Smooth muscle cell (in vitro differentiated cells): ENCODE measurements around the gene INAVA. TPM values are rescaled to one million over a fixed set of nuclear protein-coding genes. Genes with fewer than 3 reads are reported as not detected.

Source experiments
- DNase-seq: peaks from one replicate; lab custom pipeline; 2025; ENCODE audit not compliant: unreplicated experiment; lab: John Stamatoyannopoulos, UW
- H2AFZ ChIP-seq: fragments of 200-600 bp; sonication (generic); 2 replicates; pipeline ENCODE4 v1.6.0; 2016; ENCODE audit warnings: antibody characterized with exemption, low read depth, mild to moderate bottlenecking
- H3F3A ChIP-seq: fragments of 200-600 bp; sonication (generic); 2 replicates; pipeline ENCODE4 v1.6.0; 2017; ENCODE audit warnings: antibody characterized with exemption, low read depth
- H3K27ac ChIP-seq: fragments of 200-600 bp; sonication (generic); 2 replicates; pipeline ENCODE4 v1.5.1; 2016; ENCODE audit warnings: low read depth, mild to moderate bottlenecking
- H3K27me3 ChIP-seq: fragments of 200-600 bp; sonication (generic); 2 replicates; pipeline ENCODE4 v1.6.1; 2016; ENCODE audit warnings: low read depth, mild to moderate bottlenecking
- H3K36me3 ChIP-seq: fragments of 200-600 bp; sonication (generic); 2 replicates; pipeline ENCODE4 v1.5.1; 2016; ENCODE audit warnings: low read depth
- H3K4me1 ChIP-seq: fragments of 200-600 bp; sonication (generic); 2 replicates; pipeline ENCODE4 v1.5.1; 2016; ENCODE audit warnings: low read depth
- H3K4me2 ChIP-seq: fragments of 200-600 bp; sonication (generic); 2 replicates; pipeline ENCODE4 v1.6.0; 2016; ENCODE audit warnings: mild to moderate bottlenecking
- H3K4me3 ChIP-seq: fragments of 200-600 bp; sonication (generic); 2 replicates; pipeline ENCODE4 v1.5.1; 2016; ENCODE audit warnings: mild to moderate bottlenecking
- H3K79me2 ChIP-seq: fragments of 200-600 bp; sonication (generic); 2 replicates; pipeline ENCODE4 v1.6.0; 2016; ENCODE audit warnings: low read depth, mild to moderate bottlenecking
- H3K9ac ChIP-seq: fragments of 200-600 bp; sonication (generic); 2 replicates; pipeline ENCODE4 v1.6.0; 2016; ENCODE audit warnings: low read depth
- H3K9me3 ChIP-seq: fragments of 200-600 bp; sonication (generic); replicated peaks from 2 replicates; pipeline ENCODE4 v1.5.1; 2016; ENCODE audit warnings: low read depth
- H4K20me1 ChIP-seq: fragments of 200-600 bp; sonication (generic); 2 replicates; pipeline ENCODE4 v1.6.0; 2016; ENCODE audit warnings: low read depth
- WGBS: methylation state at CpG from one replicate; pipeline ENCODE4 v1.1.7; 2016; ENCODE audit warnings: low lambda C conversion rate; 5-methylcytosine and 5-hydroxymethylcytosine counted together
- polyA plus RNA-seq: library from polyadenylated mRNA; unstranded; fragments of >200 nt; fragmentation: Nextera tagmentation; extraction: Ambion mirVana; gene quantifications from 2 replicates; pipeline ENCODE4 v1.2.1, GENCODE V29; 2016
- total RNA-seq: library from RNA; depleted of rRNA; stranded (reverse); fragments of >200 nt; gene quantifications from 2 replicates; pipeline ENCODE4 v1.2.3, GENCODE V29; 2014
- TF ChIP-seq, protein P1 (sequence below): fragments of 200-600 bp; sonication (generic); IDR thresholded peaks from 2 replicates; pipeline ENCODE4 v1.5.1; 2017; ENCODE audit warnings: borderline replicate concordance, mild to moderate bottlenecking, antibody characterized with exemption; ENCODE audit not compliant: insufficient read depth, poor library complexity, severe bottlenecking

Gene INAVA
- total and polyA plus RNA-seq, 2 experiments from 2014 or later = 10.1 to 16.9 TPM

GRCh38 chr1:200921571-200922110, 26.9 kb downstream of the INAVA start:
- no peaks in the 10 kb centered on the region for H3K9me3 ChIP-seq
- no peaks in the 10 kb centered on the region for H3K36me3 ChIP-seq
- H4K20me1 ChIP-seq = no peaks in the 10 kb centered on the region
- H3K4me3 ChIP-seq = no peak overlapping the region
- H3K79me2 ChIP-seq = no peaks in the 10 kb centered on the region
- H3F3A ChIP-seq = no peaks in the 10 kb centered on the region
- no peaks in the 10 kb centered on the region for H3K27me3 ChIP-seq
- H3K9ac ChIP-seq = no peak overlapping the region
- H3K27ac ChIP-seq = no peak overlapping the region
- DNase-seq = no peak
- H3K4me2 ChIP-seq = no peak overlapping the region
- no peaks in the 10 kb centered on the region for H3K4me1 ChIP-seq
- no peak overlapping the region for H2AFZ ChIP-seq
- 93% methylated on average over 9 of the region's 9 CpGs for WGBS
- TF ChIP-seq, protein P1, sequence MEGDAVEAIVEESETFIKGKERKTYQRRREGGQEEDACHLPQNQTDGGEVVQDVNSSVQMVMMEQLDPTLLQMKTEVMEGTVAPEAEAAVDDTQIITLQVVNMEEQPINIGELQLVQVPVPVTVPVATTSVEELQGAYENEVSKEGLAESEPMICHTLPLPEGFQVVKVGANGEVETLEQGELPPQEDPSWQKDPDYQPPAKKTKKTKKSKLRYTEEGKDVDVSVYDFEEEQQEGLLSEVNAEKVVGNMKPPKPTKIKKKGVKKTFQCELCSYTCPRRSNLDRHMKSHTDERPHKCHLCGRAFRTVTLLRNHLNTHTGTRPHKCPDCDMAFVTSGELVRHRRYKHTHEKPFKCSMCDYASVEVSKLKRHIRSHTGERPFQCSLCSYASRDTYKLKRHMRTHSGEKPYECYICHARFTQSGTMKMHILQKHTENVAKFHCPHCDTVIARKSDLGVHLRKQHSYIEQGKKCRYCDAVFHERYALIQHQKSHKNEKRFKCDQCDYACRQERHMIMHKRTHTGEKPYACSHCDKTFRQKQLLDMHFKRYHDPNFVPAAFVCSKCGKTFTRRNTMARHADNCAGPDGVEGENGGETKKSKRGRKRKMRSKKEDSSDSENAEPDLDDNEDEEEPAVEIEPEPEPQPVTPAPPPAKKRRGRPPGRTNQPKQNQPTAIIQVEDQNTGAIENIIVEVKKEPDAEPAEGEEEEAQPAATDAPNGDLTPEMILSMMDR = no peak

DNA sequence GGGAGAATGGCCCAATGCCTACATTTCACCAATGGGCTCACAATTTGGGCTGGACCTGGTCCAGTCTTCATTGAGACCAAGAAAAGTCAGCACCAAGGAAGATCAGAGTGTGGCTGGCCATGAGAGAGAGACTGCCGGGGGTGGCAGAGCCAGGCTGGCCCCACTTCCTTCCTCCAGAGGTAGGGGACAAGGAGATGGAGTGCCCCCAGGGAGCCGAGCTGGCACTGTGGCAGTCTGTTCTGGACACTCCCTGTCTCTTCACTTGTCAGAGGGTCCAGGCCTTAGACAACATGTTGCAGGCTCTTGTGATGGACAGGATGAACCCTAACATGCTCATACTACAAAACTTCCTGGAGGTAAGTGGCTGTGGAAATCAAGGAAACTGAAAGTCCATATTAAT, 27.7 kb downstream of the INAVA start:
- Histone ChIP-seq H3K27ac (no peak overlapping the region), H3K27me3 (no peaks in the 10 kb centered on the region), H3K4me1 (no peaks in the 10 kb centered on the region), H3K36me3 (no peaks in the 10 kb centered on the region), H3K79me2 (no peaks in the 10 kb centered on the region), H3F3A (no peaks in the 10 kb centered on the region), H3K4me2 (no peak overlapping the region), H2AFZ (no peak overlapping the region), H3K4me3 (no peak overlapping the region), H3K9ac (no peak overlapping the region), H3K9me3 (no peaks in the 10 kb centered on the region), H4K20me1 (no peaks in the 10 kb centered on the region)
- no peak for DNase-seq
- TF ChIP-seq, protein P1 = no peak
- WGBS = 96% methylated on average over 2 of the region's 2 CpGs

- Histone ChIP-seq H3F3A (no peaks in the 10 kb centered on the region), H4K20me1 (no peaks in the 10 kb centered on the region), H3K27ac (no peak overlapping the region), H3K4me3 (no peak overlapping the region), H3K36me3 (no peaks in the 10 kb centered on the region), H3K4me2 (no peak overlapping the region), H2AFZ (no peak overlapping the region), H3K27me3 (no peaks in the 10 kb centered on the region), H3K4me1 (no peaks in the 10 kb centered on the region), H3K9ac (no peak overlapping the region), H3K79me2 (no peaks in the 10 kb centered on the region), H3K9me3 (no peaks in the 10 kb centered on the region)
- 82% methylated on average over 1 of the region's 1 CpG for WGBS
- TF ChIP-seq, protein P1 = no peak
- no peak for DNase-seq
Measured at GRCh38 chr1:200923601-200924000, 28.9 kb downstream of the INAVA start.

DNA sequence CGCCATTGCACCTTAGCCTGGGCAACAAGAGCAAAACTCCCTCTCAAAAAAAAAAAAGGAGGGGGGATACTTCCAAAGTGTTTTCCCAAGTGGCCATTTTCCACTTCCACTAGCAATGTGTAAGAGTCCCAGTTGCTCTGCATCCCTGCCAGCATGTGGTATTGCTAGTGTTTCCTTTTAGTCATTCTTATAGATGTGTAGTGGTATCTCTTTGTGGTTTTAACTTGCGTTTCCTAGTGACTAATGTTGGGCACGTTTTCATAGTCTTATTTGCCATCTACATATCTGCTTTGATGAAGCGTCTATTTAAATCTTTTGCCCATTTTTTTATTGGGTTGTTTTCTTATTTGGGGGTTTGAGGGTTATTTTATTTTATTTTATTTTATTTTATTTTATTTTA, 31.1 kb downstream of the INAVA start:
- no peak overlapping the region for H2AFZ ChIP-seq

More for the DNA sequence above, 31.1 kb downstream of the INAVA start:
- Histone ChIP-seq H3K79me2 (no peaks in the 10 kb centered on the region), H3K27ac (no peak overlapping the region), H3K36me3 (no peaks in the 10 kb centered on the region), H3K4me2 (no peak overlapping the region), H3K4me1 (no peaks in the 10 kb centered on the region), H3F3A (no peaks in the 10 kb centered on the region), H3K9me3 (no peaks in the 10 kb centered on the region), H3K27me3 (no peaks in the 10 kb centered on the region), H3K4me3 (no peak overlapping the region), H4K20me1 (no peaks in the 10 kb centered on the region), H3K9ac (no peak overlapping the region)
- no peak for DNase-seq
- TF ChIP-seq, protein P1 = no peak
- WGBS = 54% methylated on average over 4 of the region's 4 CpGs
